HCT116 (cell line): ENCODE results near the gene HCLS1. TPM values are rescaled to one million over a fixed set of nuclear protein-coding genes. Genes with fewer than 3 reads are reported as not detected.

Source experiments
- ATAC-seq: fragments of 200-7000 bp; cut with Tn5 transposase; 2 replicates; pipeline ENCODE4 v1.9.1; 2020; ENCODE audit warnings: mild to moderate bottlenecking, moderate library complexity
- Bru-seq: library from RNA; stranded (reverse); fragments of 400-500 nt; gene quantifications from one replicate; lab custom pipeline; 2021; lab: Mats Ljungman, UMichigan
- BruChase-seq, 2 experiments: library from RNA; stranded (reverse); fragments of 400-500 nt; gene quantifications; one replicate each; lab custom pipeline; 2021; lab: Mats Ljungman, UMichigan
- BruUV-seq: library from RNA; stranded (reverse); fragments of 400-500 nt; replicated peaks from 2 replicates; lab custom pipeline; 2021; lab: Mats Ljungman, UMichigan
- CTCF ChIA-PET: fragments of 300-600 bp; sonication (Branson Sonifier 250); formaldehyde crosslinking; loops from one replicate; lab custom pipeline; 2021; ENCODE audit warnings: antibody characterized with exemption; lab: Charles Lee
- POLR2A ChIA-PET: fragments of 300-600, 350-600 bp; sonication (Branson Sonifier 250); formaldehyde crosslinking; loops from one replicate; lab custom pipeline; 2021; ENCODE audit warnings: antibody characterized with exemption; lab: Charles Lee
- RAD21 ChIA-PET, 2 experiments: fragments of 300-600 bp; sonication (Branson Sonifier 250); formaldehyde crosslinking; loops; one replicate each; lab custom pipeline; 2023; ENCODE audit warnings: low total read pairs in 2 of 2; ENCODE audit not compliant: uncharacterized antibody in 2 of 2, unreplicated experiment in 2 of 2, low non-redundant PET in 1 of 2; lab: Charles Lee
- DNase-seq: peaks from one replicate; pipeline ENCODE4 v3.0.0-alpha.2; 2010; ENCODE audit warnings: low read depth, low spot score
- H2AFZ ChIP-seq: fragments of 200-600 bp; shearing (Covaris generic), sonication (generic); 2 replicates; pipeline ENCODE4 v1.6.1; 2017; ENCODE audit warnings: low read depth, mixed run types, mixed read lengths, antibody characterized with exemption, low read length; ENCODE audit not compliant: poor library complexity, severe bottlenecking
- H3K27ac ChIP-seq: 2 replicates; pipeline ENCODE4 v1.5.1; 2012; ENCODE audit warnings: low read depth, low read length
- H3K27me3 ChIP-seq: fragments of 200-600 bp; sonication (generic); 2 replicates; pipeline ENCODE4 v1.6.1; 2016; ENCODE audit warnings: mixed run types, low read length, mixed read lengths; ENCODE audit not compliant: insufficient read depth
- H3K36me3 ChIP-seq, 2 experiments: fragments of 200-500 bp in 1 of 2; fragments of 200-600 bp in 1 of 2; sonication (Bioruptor generic) in 1 of 2; sonication (generic) in 1 of 2; 2 replicates each; pipeline versions ENCODE4 v1.5.1 to v1.6.1; 2014 to 2016; ENCODE audit warnings: low read length in 2 of 2, inconsistent platforms in 1 of 2, mixed read lengths in 1 of 2, mixed run types in 1 of 2; ENCODE audit not compliant: insufficient read depth in 2 of 2, control insufficient read depth in 1 of 2
- H3K4me1 ChIP-seq, 2 experiments: fragments of 200-600 bp in 1 of 2; sonication (generic) in 1 of 2; 2 replicates each; pipeline versions ENCODE4 v1.5.1 to v1.6.1; 2012 to 2017; ENCODE audit warnings: low read length in 2 of 2, inconsistent platforms in 1 of 2, mild to moderate bottlenecking in 1 of 2, mixed read lengths in 1 of 2, mixed run types in 1 of 2, moderate library complexity in 1 of 2; ENCODE audit not compliant: insufficient read depth in 2 of 2, control insufficient read depth in 1 of 2
- H3K4me2 ChIP-seq: fragments of 200-600 bp; sonication (generic); 2 replicates; pipeline ENCODE4 v1.6.1; 2017; ENCODE audit warnings: mixed run types, low read length, mixed read lengths
- H3K4me3 ChIP-seq, 2 experiments: fragments of 200-600 bp in 1 of 2; sonication (generic) in 1 of 2; replicated peaks in 1 of 2; 2 replicates each; pipeline ENCODE4 v1.5.1; 2011 to 2016; ENCODE audit warnings: low read length in 2 of 2, control low read depth in 1 of 2, low read depth in 1 of 2, mild to moderate bottlenecking in 1 of 2, mixed read lengths in 1 of 2, mixed run types in 1 of 2
- H3K79me2 ChIP-seq: fragments of 200-600 bp; sonication (generic); 2 replicates; pipeline ENCODE4 v1.6.1; 2017; ENCODE audit warnings: mild to moderate bottlenecking, mixed run types, low read length, moderate library complexity, mixed read lengths; ENCODE audit not compliant: insufficient read depth
- H3K9ac ChIP-seq: fragments of 200-600 bp; sonication (generic); 2 replicates; pipeline ENCODE4 v1.6.1; 2016; ENCODE audit warnings: low read length, mixed read lengths
- H3K9me2 ChIP-seq: fragments of 200-600 bp; sonication (generic), shearing (Covaris generic); 2 replicates; pipeline ENCODE4 v1.6.1; 2017; ENCODE audit warnings: mixed run types, mild to moderate bottlenecking, moderate library complexity; ENCODE audit not compliant: insufficient read depth
- H3K9me3 ChIP-seq, 2 experiments: fragments of 200-500 bp in 1 of 2; fragments of 200-600 bp in 1 of 2; sonication (Bioruptor generic) in 1 of 2; sonication (generic) in 1 of 2; 2 replicates each; pipeline ENCODE4 v1.6.1; 2014 to 2017; ENCODE audit warnings: low read length in 2 of 2, mixed read lengths in 2 of 2, inconsistent platforms in 1 of 2, low read depth in 1 of 2, mild to moderate bottlenecking in 1 of 2, mixed run types in 1 of 2, moderate library complexity in 1 of 2; ENCODE audit not compliant: control insufficient read depth in 1 of 2, insufficient read depth in 1 of 2
- H4K20me1 ChIP-seq: fragments of 200-600 bp; sonication (generic), shearing (Covaris generic); 2 replicates; pipeline ENCODE4 v1.6.1; 2017; ENCODE audit warnings: mixed run types, mild to moderate bottlenecking, moderate library complexity; ENCODE audit not compliant: insufficient read depth
- ATF3 ChIP-seq: IDR thresholded peaks from 2 replicates; pipeline ENCODE4 v1.6.1; 2012
- CBX3 ChIP-seq: IDR thresholded peaks from 2 replicates; pipeline ENCODE4 v1.6.1; 2012; ENCODE audit warnings: low read depth
- CEBPB ChIP-seq: IDR thresholded peaks from 2 replicates; pipeline ENCODE4 v1.6.1; 2012; ENCODE audit warnings: low read depth
- CTCF ChIP-seq, 3 experiments: fragments of 200-600 bp in 1 of 3; sonication (generic) in 1 of 3; IDR thresholded peaks in 2 of 3; conservative IDR thresholded peaks in 1 of 3; 2 replicates each; pipeline ENCODE4 v1.5.1; 2012 to 2017; ENCODE audit warnings: low read depth in 2 of 3, low read length in 2 of 3, antibody characterized with exemption in 1 of 3, borderline replicate concordance in 1 of 3, control low read depth in 1 of 3, mild to moderate bottlenecking in 1 of 3, mixed read lengths in 1 of 3, mixed run types in 1 of 3, moderate library complexity in 1 of 3; ENCODE audit not compliant: insufficient read depth in 1 of 3
- EGR1 ChIP-seq: IDR thresholded peaks from 2 replicates; pipeline ENCODE4 v1.6.1; 2012; ENCODE audit warnings: low read depth
- ELF1 ChIP-seq: IDR thresholded peaks from 2 replicates; pipeline ENCODE4 v1.6.1; 2012; ENCODE audit warnings: low read depth, borderline replicate concordance
- EZH2 ChIP-seq: fragments of 200-600 bp; sonication (generic); IDR thresholded peaks from 2 replicates; pipeline ENCODE4 v1.6.1; 2017; ENCODE audit warnings: antibody characterized with exemption, mixed run types
- EZH2phosphoT487 ChIP-seq: fragments of 200-600 bp; IDR thresholded peaks from 2 replicates; pipeline ENCODE4 v1.6.1; 2018; ENCODE audit warnings: antibody characterized with exemption, borderline replicate concordance
- MAX ChIP-seq: IDR thresholded peaks from 2 replicates; pipeline ENCODE4 v1.6.1; 2012
- RAD21 ChIP-seq: IDR thresholded peaks from 2 replicates; pipeline ENCODE4 v1.6.1; 2012; ENCODE audit warnings: low read depth, mild to moderate bottlenecking
- REST ChIP-seq: IDR thresholded peaks from 2 replicates; pipeline ENCODE4 v1.6.1; 2012; ENCODE audit warnings: low read depth
- SIN3A ChIP-seq: IDR thresholded peaks from 2 replicates; pipeline ENCODE4 v1.6.1; 2012; ENCODE audit warnings: low read depth
- SRF ChIP-seq: IDR thresholded peaks from 2 replicates; pipeline ENCODE4 v1.6.1; 2012; ENCODE audit warnings: low read depth
- TCF7L2 ChIP-seq: IDR thresholded peaks from 2 replicates; pipeline ENCODE4 v1.7.0; 2011; ENCODE audit warnings: borderline replicate concordance, inconsistent platforms; ENCODE audit not compliant: insufficient read depth, insufficient read length; ENCODE audit errors: extremely low read depth
- ZBTB33 ChIP-seq: IDR thresholded peaks from 2 replicates; pipeline ENCODE4 v1.6.1; 2011; ENCODE audit warnings: mild to moderate bottlenecking, low read length, moderate library complexity; ENCODE audit not compliant: insufficient replicate concordance; ENCODE audit errors: extremely low read depth
- ZFX ChIP-seq: fragments of 450-650 bp; IDR thresholded peaks from 2 replicates; pipeline ENCODE4 v1.6.1; 2017
- ZNF274 ChIP-seq: fragments of 200-500 bp; sonication (Bioruptor generic); IDR thresholded peaks from 2 replicates; pipeline ENCODE4 v1.6.1; 2014; ENCODE audit warnings: mild to moderate bottlenecking, low read depth, low read length, inconsistent platforms
- intact Hi-C: fragments of 100-400 bp; cut with micrococcal nuclease; formaldehyde crosslinking; loops from 2 replicates; pipeline ENCODE4 v1.10.0; 2022
- long read RNA-seq: library from polyadenylated mRNA; unstranded; transcript quantifications from one replicate; pipeline ENCODE4 v2.0.0, GENCODE V29; 2021; ENCODE audit not compliant: unreplicated experiment
- polyA plus RNA-seq: library from polyadenylated mRNA; unstranded; fragments of >200 nt; gene quantifications from 2 replicates; pipeline ENCODE4 v1.2.1, GENCODE V29; 2012; ENCODE audit warnings: missing spikeins
- total RNA-seq: library from RNA; stranded (reverse); gene quantifications from one replicate; pipeline ENCODE4 v1.2.1, GENCODE V29; 2021; ENCODE audit not compliant: unreplicated experiment

The HCLS1 gene
- total RNA-seq (1.6 TPM), Bru-seq, nascent RNA (percentile 31 among the genes with signal in this experiment), BruChase-seq, experiment 1, labeled RNA remaining after a 6-hour chase (percentile 35 among the genes with signal in this experiment), BruChase-seq, experiment 2, labeled RNA remaining after a 2-hour chase (percentile 26 among the genes with signal in this experiment)
- 0.19 and 0.47 TPM in 2 replicates for polyA plus RNA-seq
- long read RNA-seq: 0 reads

GRCh38 chr3:121660356-121661171 lies at the start of gene HCLS1:
TSS of gene HCLS1 (minus strand) at chr3:121660903. CDS start at chr3:121658347, 2,556 bp downstream.
- Histone ChIP-seq H3K4me2 (no peak within 1 kb of the TSS), H2AFZ (no peak within 1 kb of the TSS), H4K20me1 (no peaks in the 10 kb centered on the region), H3K79me2 (no peaks in the 10 kb centered on the region), H3K36me3 (peaks cover 0 to 14% of the 10 kb centered on the region in 2 experiments; a peak in 3 of 4 replicates), H3K9me2 (no peaks in the 10 kb centered on the region), H3K27ac (no peak within 1 kb of the TSS), H3K4me1 (no peaks in the 10 kb centered on the region), H3K9me3 (no peaks in the 10 kb centered on the region), H3K9ac (no peak within 1 kb of the TSS), H3K4me3 (no peak within 1 kb of the TSS), H3K27me3 (no peaks in the 10 kb centered on the region)
- TF ChIP-seq CEBPB: no peak
- TF ChIP-seq SIN3A: no peak
- no peak for TF ChIP-seq EZH2
- no peak for TF ChIP-seq RAD21
- TF ChIP-seq ZFX: no peak
- no peak for TF ChIP-seq CTCF (IDR thresholded peaks at IDR 0.05 in 2 of 3, conservative IDR thresholded peaks at IDR 0.05 in 1 of 3; ENCODE audit: borderline replicate concordance in 1 of 3, insufficient read depth in 1 of 3, low read depth in 2 of 3, low read length in 2 of 3)
- TF ChIP-seq ATF3: no peak
- no peak for TF ChIP-seq ZNF274
- no peak for TF ChIP-seq CBX3
- no peak for TF ChIP-seq MAX
- no peak for TF ChIP-seq ELF1
- TF ChIP-seq EZH2phosphoT487: no peak
- TF ChIP-seq ZBTB33: no peak
- no peak for TF ChIP-seq TCF7L2
- TF ChIP-seq SRF: no peak
- no peak for TF ChIP-seq REST
- TF ChIP-seq EGR1: no peak
- ATAC-seq (no peak), DNase-seq (no peak)
- ChIA-PET POLR2A (no interaction called here), RAD21 (no interaction called here), CTCF (no interaction called here)
- intact Hi-C loops: no loop called here
- TSS peak; percentile 23 for BruUV-seq
